GM18873 (cell line): ENCODE measurements around the gene NUP62CL.

ENCODE experiments used
- ATAC-seq: cut with Tn5 transposase; IDR thresholded peaks from one replicate; pipeline ENCODE4 v1.9.1; 2021; ENCODE audit warnings: mild to moderate bottlenecking, moderate library complexity, moderate number of reproducible peaks; ENCODE audit not compliant: unreplicated experiment, low FRiP score

The NUP62CL gene

GRCh38 chrX:107154787-107155620 lies 51.2 kb downstream of the NUP62CL start:
- no peak for ATAC-seq

- no peak for ATAC-seq
These were observed 53.2 kb downstream of the NUP62CL start for GRCh38 chrX:107153005-107153404.

DNA sequence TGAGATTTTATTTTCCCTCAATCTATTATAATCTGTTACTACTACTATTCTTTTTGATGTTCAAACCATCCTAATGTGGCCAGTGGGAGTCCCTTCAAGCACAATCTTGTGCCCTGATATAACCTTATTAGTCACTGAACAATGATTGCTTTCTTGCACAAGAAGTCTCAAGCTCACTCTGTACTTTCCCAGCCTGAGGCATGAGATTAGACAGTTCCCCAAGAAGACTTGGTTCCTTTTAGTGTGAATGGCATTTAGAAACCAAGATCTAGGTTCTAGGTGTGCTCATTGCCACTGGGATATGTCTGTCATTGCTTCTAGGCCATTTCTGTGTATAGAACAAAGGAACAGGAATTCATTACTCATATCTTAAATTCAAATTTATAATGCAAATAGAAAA lies 59.6 kb downstream of the NUP62CL start:
- no peak for ATAC-seq

DNA sequence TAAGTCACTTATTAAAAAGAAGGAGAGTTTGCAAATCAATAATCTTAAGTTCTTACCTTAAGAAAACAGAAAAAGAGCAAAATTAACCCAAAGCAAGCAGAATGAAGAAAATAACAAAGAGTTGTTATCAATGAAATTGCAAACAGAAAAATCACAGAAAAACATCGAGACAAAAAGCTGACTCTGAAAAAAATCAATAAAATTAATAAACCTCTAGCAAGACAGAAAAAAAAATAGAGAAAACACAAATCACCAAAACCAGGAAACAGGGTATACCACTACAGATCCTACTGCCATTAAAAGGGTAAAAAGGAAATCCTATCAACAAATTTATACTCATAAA lies 70.3 kb downstream of the NUP62CL start:
- no peak for ATAC-seq

DNA sequence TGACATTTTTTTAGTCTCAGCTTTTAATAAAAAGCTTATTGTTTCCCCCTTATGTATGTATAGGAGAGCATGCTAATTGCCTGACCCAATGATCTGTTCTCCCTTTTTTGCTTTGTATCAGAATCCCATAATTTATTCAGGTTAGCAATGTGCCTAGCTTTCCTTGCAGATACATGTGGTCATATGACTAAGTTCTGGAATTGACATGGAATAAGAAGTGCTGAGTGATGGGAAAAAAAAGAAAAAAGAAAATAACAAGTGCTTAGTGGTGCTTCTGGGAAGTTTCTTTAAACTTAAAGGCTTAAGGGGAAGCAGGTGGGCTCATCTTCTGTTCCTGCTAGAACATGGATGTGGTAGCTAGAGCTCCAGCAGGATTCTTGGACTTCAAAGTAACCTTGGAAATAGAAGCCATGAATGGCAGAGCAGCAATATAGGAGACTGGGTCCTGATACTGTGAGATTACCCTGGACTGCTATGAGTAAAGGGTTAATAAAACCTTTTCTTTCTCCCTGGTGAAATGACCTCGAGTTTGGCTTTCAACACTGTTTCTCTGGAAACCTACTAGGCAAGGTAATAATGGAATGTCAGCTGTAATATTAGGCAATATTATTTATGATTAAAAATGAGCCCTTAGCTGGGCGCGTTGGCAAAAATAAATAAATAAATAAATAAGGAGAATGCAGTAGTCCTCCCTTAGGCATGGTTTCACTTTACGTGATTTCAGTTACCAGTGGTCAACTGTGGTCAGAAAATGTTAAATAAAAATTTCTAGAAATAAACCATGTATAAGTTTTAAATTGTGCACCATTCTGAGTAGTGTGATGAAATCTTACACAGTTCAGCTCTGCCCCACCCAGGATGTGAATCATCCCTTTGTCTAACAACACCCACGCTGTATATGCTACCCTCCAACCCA lies 70.9 kb downstream of the NUP62CL start:
- ATAC-seq: no peak

GRCh38 chrX:107123750-107124149 lies 82.5 kb downstream of the NUP62CL start:
- no peak for ATAC-seq

GRCh38 chrX:107119283-107119682 lies 87.0 kb downstream of the NUP62CL start:
- ATAC-seq: no peak

- peak; percentile 99 for ATAC-seq
These were observed 87.7 kb downstream of the NUP62CL start, which contains the start of gene RBM41 for GRCh38 chrX:107118322-107119147. Gene RBM41, minus strand, starts transcription at chrX:107118822. Its CDS starts 49 bp downstream, at chrX:107118773.

DNA sequence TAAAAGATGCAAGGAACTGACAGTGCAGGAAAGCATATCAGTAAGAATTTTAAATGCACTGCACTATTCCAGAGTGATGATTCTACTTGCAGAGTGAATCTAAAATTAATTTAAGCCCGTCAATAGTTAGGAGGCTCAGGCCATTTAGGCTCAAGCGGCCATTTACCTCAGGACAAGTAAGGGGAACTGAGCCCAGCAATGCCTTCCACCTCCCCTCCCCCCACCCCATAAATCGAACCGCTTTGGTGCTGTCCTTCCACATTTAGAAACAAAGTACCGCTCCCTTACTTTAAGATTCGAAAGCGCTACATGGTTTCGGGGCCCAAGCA lies 88.3 kb downstream of the NUP62CL start:
- no peak for ATAC-seq

- ATAC-seq: no peak
These were observed 98.8 kb downstream of the NUP62CL start for GRCh38 chrX:107107459-107107858.

- ATAC-seq: no peak
These were observed 103.3 kb downstream of the NUP62CL start for GRCh38 chrX:107102980-107103379.

GRCh38 chrX:107076158-107076557 lies 130.1 kb downstream of the NUP62CL start:
- no peak for ATAC-seq
